ENCODE data around the gene LRIG1.

The LRIG1 gene

DNA sequence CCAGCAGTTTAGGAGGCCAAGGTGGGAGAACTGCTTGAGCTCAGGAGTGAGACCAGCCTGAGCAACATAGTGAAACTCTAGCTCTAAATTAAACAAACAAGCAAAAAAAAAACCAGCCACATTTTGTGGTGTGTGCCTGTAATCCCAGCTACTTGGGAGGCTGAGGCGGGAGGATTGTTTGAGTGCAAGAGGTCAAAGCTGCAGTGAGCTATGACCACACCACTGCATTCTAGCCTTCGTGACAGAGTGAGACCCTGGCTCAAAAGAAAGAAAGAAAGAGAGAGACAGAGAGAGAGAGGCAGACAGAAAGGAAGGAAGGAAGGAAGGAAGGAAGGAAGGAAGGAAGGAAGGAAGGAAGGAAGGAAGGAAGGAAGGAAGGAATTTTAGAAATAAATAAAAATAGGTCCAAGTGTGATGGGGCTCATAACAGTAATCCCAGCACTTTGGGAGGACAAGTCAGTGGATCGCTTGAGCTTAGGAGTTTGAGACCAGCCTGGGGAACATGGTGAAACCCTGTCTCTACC, 38.7 kb upstream of the LRIG1 start:
- TF ChIP-seq REST (IDR thresholded peaks at IDR 0.05; ENCODE audit: insufficient replicate concordance, low read depth) (no peak), CTCF (IDR thresholded peaks at IDR 0.05; ENCODE audit: insufficient read depth, low read length) (no peak), GABPA (IDR thresholded peaks at IDR 0.05; ENCODE audit: low read depth) (no peak), SPI1 (IDR thresholded peaks at IDR 0.05; ENCODE audit: borderline replicate concordance, low read depth) (no peak), POLR2AphosphoS5 (IDR thresholded peaks at IDR 0.05; ENCODE audit: low read depth) (no peak)
- Histone ChIP-seq H3K27me3 (ENCODE audit: insufficient read depth, poor library complexity, severe bottlenecking) (no peaks in the 10 kb centered on the region), H3K27ac (replicated peaks) (no peak overlapping the region), H3K4me3 (replicated peaks; ENCODE audit: insufficient read depth, low read length) (no peak overlapping the region)
- DNase-seq (ENCODE audit: low read depth in 1 of 2, low spot score in 1 of 2) = no peak

- Histone ChIP-seq H3K27me3 (ENCODE audit: insufficient read depth, poor library complexity, severe bottlenecking) (no peaks in the 10 kb centered on the region), H3K27ac (replicated peaks) (no peak overlapping the region), H3K4me3 (replicated peaks; ENCODE audit: insufficient read depth, low read length) (no peak overlapping the region)
- DNase-seq (ENCODE audit: low read depth in 1 of 2, low spot score in 1 of 2) = no peak
- TF ChIP-seq REST (IDR thresholded peaks at IDR 0.05; ENCODE audit: insufficient replicate concordance, low read depth) = no peak
- TF ChIP-seq GABPA (IDR thresholded peaks at IDR 0.05; ENCODE audit: low read depth) = no peak
- TF ChIP-seq CTCF (IDR thresholded peaks at IDR 0.05; ENCODE audit: insufficient read depth, low read length) = no peak
- TF ChIP-seq POLR2AphosphoS5 (IDR thresholded peaks at IDR 0.05; ENCODE audit: low read depth) = no peak
- TF ChIP-seq SPI1 (IDR thresholded peaks at IDR 0.05; ENCODE audit: borderline replicate concordance, low read depth) = no peak
Observed at GRCh38 chr3:66538390-66538789, 37.6 kb upstream of the LRIG1 start.

DNA sequence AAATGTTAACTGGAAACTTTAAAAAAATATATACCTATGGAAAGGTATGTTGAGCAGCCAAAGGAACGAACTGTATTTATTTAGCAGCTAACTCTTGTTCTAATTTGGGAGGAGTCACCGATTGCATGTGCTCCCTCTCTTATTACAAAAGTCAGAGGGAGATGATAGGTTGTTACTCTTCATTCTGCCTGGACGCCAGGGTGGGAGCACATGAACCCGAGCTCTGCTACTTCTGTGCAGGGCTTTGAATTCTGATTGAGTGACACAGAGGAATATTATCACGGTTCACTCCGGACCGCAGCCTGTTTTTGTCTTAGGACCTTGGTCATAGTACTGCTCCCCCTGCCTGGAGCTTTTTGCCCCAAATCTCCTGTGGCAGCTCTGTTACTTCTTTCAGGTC, 36.9 kb upstream of the LRIG1 start:
- Histone ChIP-seq H3K27ac (replicated peaks) (no peak overlapping the region), H3K4me3 (replicated peaks; ENCODE audit: insufficient read depth, low read length) (no peak overlapping the region), H3K27me3 (ENCODE audit: insufficient read depth, poor library complexity, severe bottlenecking) (no peaks in the 10 kb centered on the region)
- TF ChIP-seq GABPA (IDR thresholded peaks at IDR 0.05; ENCODE audit: low read depth) = no peak
- TF ChIP-seq REST (IDR thresholded peaks at IDR 0.05; ENCODE audit: insufficient replicate concordance, low read depth) = no peak
- no peak for TF ChIP-seq POLR2AphosphoS5 (IDR thresholded peaks at IDR 0.05; ENCODE audit: low read depth)
- no peak for TF ChIP-seq SPI1 (IDR thresholded peaks at IDR 0.05; ENCODE audit: borderline replicate concordance, low read depth)
- no peak for TF ChIP-seq CTCF (IDR thresholded peaks at IDR 0.05; ENCODE audit: insufficient read depth, low read length)
- DNase-seq (ENCODE audit: low read depth in 1 of 2, low spot score in 1 of 2) = no peak
